Measurements from ENCODE around the gene SPNS3. TPM values are rescaled to one million over a fixed set of nuclear protein-coding genes. Genes with fewer than 3 reads are reported as not detected.

The SPNS3 gene
- total and polyA plus RNA-seq, 10 donors: 1.1 to 7.2 (median 3.9) TPM

GRCh38 chr17:4467287-4467686 lies 33.5 kb downstream of the SPNS3 start:
- intact Hi-C loops (cut with DNase I; ENCODE audit: low total_unique reads): no loop called here
- TF ChIP-seq POLR2A (IDR thresholded peaks at IDR 0.05) (no peak), POLR2AphosphoS5 (IDR thresholded peaks at IDR 0.05) (no peak), CTCF (IDR thresholded peaks at IDR 0.05 in 8 of 11, conservative IDR thresholded peaks at IDR 0.05 in 3 of 11) (no peak)

GRCh38 chr17:4469552-4469951 lies 35.8 kb downstream of the SPNS3 start:
- WGBS, 5 donors: 83 to 92% (median 88%) methylated on average over 12 of the region's 12 CpGs

More at GRCh38 chr17:4467287-4467686, 33.5 kb downstream of the SPNS3 start:
- no peaks in the 10 kb centered on the region for H3K36me3 ChIP-seq
- H3K27me3 ChIP-seq (replicated peaks in 1 of 7): no peaks in the 10 kb centered on the region
- no peak for DNase-seq
- no peaks in the 10 kb centered on the region for H3K4me1 ChIP-seq
- WGBS, 5 donors: 66 to 82% (median 74%) methylated on average over 7 of the region's 7 CpGs
- H3K4me3 ChIP-seq: no peak overlapping the region
- H3K27ac ChIP-seq: no peak overlapping the region
- H3K9me3 ChIP-seq: no peaks in the 10 kb centered on the region

GRCh38 chr17:4472286-4472685 lies 38.5 kb downstream of the SPNS3 start:
- H3K4me1 ChIP-seq: peaks cover 0 to 13% (median 3%) of the 10 kb centered on the region in 6 donors
- H3K27me3 ChIP-seq (replicated peaks in 1 of 7): no peaks in the 10 kb centered on the region
- no peak overlapping the region for H3K27ac ChIP-seq
- no peaks in the 10 kb centered on the region for H3K9me3 ChIP-seq
- intact Hi-C loops (cut with DNase I; ENCODE audit: low total_unique reads): no loop called here
- 90 to 100% (median 97%) methylated on average over 3 of the region's 3 CpGs for WGBS, 5 donors
- H3K4me3 ChIP-seq: no peak overlapping the region
- no peaks in the 10 kb centered on the region for H3K36me3 ChIP-seq
- no peak for TF ChIP-seq POLR2AphosphoS5 (IDR thresholded peaks at IDR 0.05)
- TF ChIP-seq CTCF (IDR thresholded peaks at IDR 0.05 in 8 of 11, conservative IDR thresholded peaks at IDR 0.05 in 3 of 11): no peak
- no peak for TF ChIP-seq POLR2A (IDR thresholded peaks at IDR 0.05)
- no peak for DNase-seq

More at GRCh38 chr17:4469552-4469951, 35.8 kb downstream of the SPNS3 start:
- Histone ChIP-seq H3K4me3 (no peak overlapping the region), H3K9me3 (no peaks in the 10 kb centered on the region), H3K27me3 (replicated peaks in 1 of 7) (no peaks in the 10 kb centered on the region), H3K27ac (no peak overlapping the region), H3K36me3 (no peaks in the 10 kb centered on the region), H3K4me1 (no peaks in the 10 kb centered on the region)
- DNase-seq: no peak
- intact Hi-C loops (cut with DNase I; ENCODE audit: low total_unique reads): no loop called here
- TF ChIP-seq POLR2A (IDR thresholded peaks at IDR 0.05): no peak
- TF ChIP-seq POLR2AphosphoS5 (IDR thresholded peaks at IDR 0.05): no peak
- TF ChIP-seq CTCF (IDR thresholded peaks at IDR 0.05 in 8 of 11, conservative IDR thresholded peaks at IDR 0.05 in 3 of 11): no peak

GRCh38 chr17:4474093-4474492 lies 40.4 kb downstream of the SPNS3 start:
- Histone ChIP-seq H3K36me3 (no peaks in the 10 kb centered on the region), H3K4me1 (peaks cover 0 to 13% (median 3%) of the 10 kb centered on the region in 6 donors), H3K9me3 (no peaks in the 10 kb centered on the region), H3K27ac (no peak overlapping the region), H3K27me3 (replicated peaks in 1 of 7) (no peaks in the 10 kb centered on the region), H3K4me3 (no peak overlapping the region)
- intact Hi-C loops (cut with DNase I; ENCODE audit: low total_unique reads): no loop called here
- no peak for TF ChIP-seq POLR2AphosphoS5 (IDR thresholded peaks at IDR 0.05)
- TF ChIP-seq POLR2A (IDR thresholded peaks at IDR 0.05): no peak
- TF ChIP-seq CTCF (IDR thresholded peaks at IDR 0.05 in 8 of 11, conservative IDR thresholded peaks at IDR 0.05 in 3 of 11): no peak
- 86 to 96% (median 94%) methylated on average over 10 to 13 of the region's 13 CpGs for WGBS, 5 donors
- no peak for DNase-seq

Data from spleen (tissue), 11 donors.